Vagina (tissue), 2 donors: ENCODE data around the gene ATG16L1. TPM values are rescaled to one million over a fixed set of nuclear protein-coding genes. Genes with fewer than 3 reads are reported as not detected.

Experiments
- DNase-seq, 2 donors: peaks; one replicate each; pipeline ENCODE4 v3.0.0-alpha.2; 2017; ENCODE audit errors: extremely low spot score in 2 of 2
- H3K27ac ChIP-seq: fragments of 200-600 bp; sonication (generic); one replicate; pipeline ENCODE4 v1.5.1; 2019
- H3K27me3 ChIP-seq: fragments of 200-600 bp; sonication (generic); one replicate; pipeline ENCODE4 v1.5.1; 2019
- H3K36me3 ChIP-seq, 2 donors: fragments of 200-600 bp; sonication (generic); one replicate each; pipeline ENCODE4 v1.5.1; 2017 to 2019
- H3K4me1 ChIP-seq: fragments of 200-600 bp; sonication (generic); one replicate; pipeline ENCODE4 v1.5.1; 2019
- H3K4me3 ChIP-seq, 2 donors: fragments of 200-600 bp; sonication (generic); 1 replicate in 1 of 2; 2 replicates in 1 of 2; pipeline ENCODE4 v1.5.1; 2016 to 2019
- H3K9me3 ChIP-seq: fragments of 200-600 bp; sonication (generic); one replicate; pipeline ENCODE4 v1.5.1; 2019
- CTCF ChIP-seq, 3 experiments: fragments of 450-650 bp in 2 of 3; fragments of 200-600 bp in 1 of 3; sonication (generic) in 1 of 3; IDR thresholded peaks; one replicate each; pipeline ENCODE4 v1.5.1; 2017 to 2019; ENCODE audit warnings: antibody characterized with exemption in 3 of 3, mild to moderate bottlenecking in 2 of 3, moderate library complexity in 2 of 3
- POLR2A ChIP-seq, 2 donors: fragments of 450-650 bp; IDR thresholded peaks; one replicate each; pipeline ENCODE4 v1.6.1; 2017; ENCODE audit warnings: antibody characterized with exemption in 2 of 2, mild to moderate bottlenecking in 2 of 2, moderate library complexity in 2 of 2
- POLR2AphosphoS5 ChIP-seq, 2 donors: sonication (generic); formaldehyde crosslinking; IDR thresholded peaks; one replicate each; pipeline ENCODE4 v1.9.0; 2017; ENCODE audit warnings: antibody characterized with exemption in 2 of 2, mild to moderate bottlenecking in 2 of 2, low read depth in 1 of 2; ENCODE audit not compliant: insufficient read depth in 1 of 2
- intact Hi-C: fragments of 100-400 bp; cut with DNase I; formaldehyde crosslinking; loops from one replicate; pipeline ENCODE4 v1.15.1; 2023
- total RNA-seq: library from RNA; depleted of rRNA; stranded (reverse); fragments of >200 nt; gene quantifications from one replicate; pipeline ENCODE4 v1.2.3, GENCODE V29; 2016

Gene ATG16L1
- total RNA-seq, 1 donor from 2014 or later, result 29.2 TPM

- intact Hi-C loops, result no loop called here
- no peak for TF ChIP-seq POLR2AphosphoS5 (IDR thresholded peaks at IDR 0.05; ENCODE audit: insufficient read depth in 1 of 2, low read depth in 1 of 2)
- no peak for TF ChIP-seq CTCF (IDR thresholded peaks at IDR 0.05)
- no peak for TF ChIP-seq POLR2A (IDR thresholded peaks at IDR 0.05)
- H3K9me3 ChIP-seq, result no peaks in the 10 kb centered on the region
- H3K36me3 ChIP-seq, result no peaks in the 10 kb centered on the region
- no peak for DNase-seq
- H3K27me3 ChIP-seq, result no peaks in the 10 kb centered on the region
- H3K4me1 ChIP-seq, result no peaks in the 10 kb centered on the region
- no peak overlapping the region for H3K27ac ChIP-seq
- H3K4me3 ChIP-seq, result no peak overlapping the region
Observed at GRCh38 chr2:233311241-233311926, 59.9 kb downstream of the ATG16L1 start.

- intact Hi-C loops, result no loop called here
- no peaks in the 10 kb centered on the region for H3K36me3 ChIP-seq
- TF ChIP-seq CTCF (IDR thresholded peaks at IDR 0.05) (no peak), POLR2A (IDR thresholded peaks at IDR 0.05) (no peak), POLR2AphosphoS5 (IDR thresholded peaks at IDR 0.05; ENCODE audit: insufficient read depth in 1 of 2, low read depth in 1 of 2) (no peak)
- no peak overlapping the region for H3K27ac ChIP-seq
- no peaks in the 10 kb centered on the region for H3K4me1 ChIP-seq
- no peaks in the 10 kb centered on the region for H3K27me3 ChIP-seq
- no peaks in the 10 kb centered on the region for H3K9me3 ChIP-seq
- DNase-seq, result no peak
- H3K4me3 ChIP-seq, result no peak overlapping the region
Observed at GRCh38 chr2:233312874-233313273, 61.4 kb downstream of the ATG16L1 start.

- Histone ChIP-seq H3K36me3 (no peaks in the 10 kb centered on the region), H3K9me3 (no peaks in the 10 kb centered on the region), H3K4me1 (no peaks in the 10 kb centered on the region), H3K27ac (no peak overlapping the region), H3K4me3 (no peak overlapping the region), H3K27me3 (no peaks in the 10 kb centered on the region)
- DNase-seq, result no peak
- TF ChIP-seq POLR2A (IDR thresholded peaks at IDR 0.05) (no peak), CTCF (IDR thresholded peaks at IDR 0.05) (no peak), POLR2AphosphoS5 (IDR thresholded peaks at IDR 0.05; ENCODE audit: insufficient read depth in 1 of 2, low read depth in 1 of 2) (no peak)
- intact Hi-C loops, result no loop called here
Observed at GRCh38 chr2:233314180-233314925, 62.9 kb downstream of the ATG16L1 start.

- no peak overlapping the region for H3K4me3 ChIP-seq
- H3K9me3 ChIP-seq, result no peaks in the 10 kb centered on the region
- no peaks in the 10 kb centered on the region for H3K27me3 ChIP-seq
- H3K4me1 ChIP-seq, result no peaks in the 10 kb centered on the region
- H3K27ac ChIP-seq, result no peak overlapping the region
- TF ChIP-seq POLR2AphosphoS5 (IDR thresholded peaks at IDR 0.05; ENCODE audit: insufficient read depth in 1 of 2, low read depth in 1 of 2), result no peak
- TF ChIP-seq POLR2A (IDR thresholded peaks at IDR 0.05), result no peak
- no peak for TF ChIP-seq CTCF (IDR thresholded peaks at IDR 0.05)
- intact Hi-C loops, result no loop called here
- DNase-seq, result no peak
- no peaks in the 10 kb centered on the region for H3K36me3 ChIP-seq
Observed at GRCh38 chr2:233317196-233317943, 65.9 kb downstream of the ATG16L1 start.
